ENCODE measurements around the gene AFDN.

AFDN gene

GRCh38 chr6:167872538-167873210 is 46.0 kb downstream of the AFDN start:
- DNase-seq (ENCODE audit: low read depth in 3 of 3) = no peak

DNA sequence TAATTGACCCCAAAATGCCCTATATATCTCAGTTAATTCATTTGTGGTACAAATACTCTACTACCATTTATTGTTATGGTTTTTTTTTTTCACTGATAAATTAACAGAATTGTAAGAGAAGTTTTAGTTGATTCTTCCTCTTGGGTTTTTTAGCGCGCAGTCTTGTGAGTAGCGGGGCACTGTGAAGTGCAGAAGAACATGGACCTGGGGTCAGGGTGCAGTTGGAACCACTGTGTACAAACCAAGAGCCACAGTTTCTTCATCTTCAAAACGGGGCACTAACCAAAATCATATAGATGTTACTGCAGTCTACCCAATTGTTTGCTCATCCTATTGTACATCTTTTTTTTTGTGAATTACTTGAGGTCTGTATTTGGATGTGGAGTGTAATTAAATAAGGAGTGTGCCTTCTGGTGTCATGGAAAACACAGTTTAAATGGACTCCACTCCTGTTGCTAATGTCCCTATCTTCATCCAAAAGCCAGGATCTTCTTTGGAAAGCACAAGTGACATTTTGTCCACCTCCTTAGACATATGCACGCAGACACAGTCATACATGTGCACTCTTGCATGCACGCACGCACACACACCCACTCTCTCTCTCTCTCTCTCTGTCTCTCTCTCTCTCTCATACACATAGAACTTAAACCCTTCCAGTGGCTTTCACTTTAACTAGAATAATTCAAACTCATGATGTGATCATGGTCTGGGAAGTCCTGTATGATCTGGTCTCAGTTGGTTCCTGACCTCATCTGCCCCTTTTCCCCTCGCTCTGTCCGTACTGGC is 51.5 kb downstream of the AFDN start:
- DNase-seq (ENCODE audit: low read depth in 3 of 3) = no peak

DNA sequence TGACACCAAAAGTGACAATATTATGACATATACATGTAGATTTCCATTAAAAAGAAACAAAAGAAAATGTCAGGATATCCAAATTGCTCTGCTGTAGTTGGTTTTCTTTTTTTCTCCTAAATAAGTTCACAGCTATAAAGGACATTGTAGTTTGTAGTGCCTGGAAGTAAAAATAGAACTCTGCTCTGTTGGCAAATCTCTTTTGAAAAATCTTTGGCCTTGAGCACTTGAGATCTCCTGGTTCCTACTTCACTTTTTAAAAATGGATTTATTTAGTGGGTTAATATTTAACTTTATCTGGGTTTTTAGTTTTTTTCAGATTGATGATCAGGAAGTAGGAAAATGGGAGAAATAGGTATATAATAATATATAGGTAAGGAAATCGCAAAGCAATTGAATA is 52.9 kb downstream of the AFDN start:
- no peak for DNase-seq (ENCODE audit: low read depth in 3 of 3)

- DNase-seq (ENCODE audit: low read depth in 3 of 3) = no peak
Measured at GRCh38 chr6:167881327-167881726, 54.6 kb downstream of the AFDN start.

GRCh38 chr6:167882244-167882643 is 55.5 kb downstream of the AFDN start:
- no peak for DNase-seq (ENCODE audit: low read depth in 3 of 3)

DNA sequence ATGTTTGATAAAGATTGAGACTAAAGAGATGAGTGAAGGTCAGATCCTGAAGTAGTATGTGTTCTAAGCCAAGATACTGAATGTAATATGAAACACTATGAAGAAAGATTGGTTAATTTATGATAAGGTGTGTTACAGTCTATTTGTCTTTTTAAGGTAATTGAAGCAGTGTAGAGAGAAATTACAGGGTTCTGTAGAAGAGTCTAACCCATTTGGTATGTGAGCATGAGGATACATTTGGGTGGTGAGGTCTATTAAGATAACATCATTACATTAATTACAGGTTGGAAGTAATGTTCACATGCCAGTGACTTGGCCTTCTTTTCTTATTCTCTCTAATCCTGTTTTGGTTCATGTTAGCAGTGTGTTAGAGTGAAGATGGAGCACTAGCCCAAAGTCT is 61.4 kb downstream of the AFDN start:
- DNase-seq (ENCODE audit: low read depth in 3 of 3) = no peak

DNA sequence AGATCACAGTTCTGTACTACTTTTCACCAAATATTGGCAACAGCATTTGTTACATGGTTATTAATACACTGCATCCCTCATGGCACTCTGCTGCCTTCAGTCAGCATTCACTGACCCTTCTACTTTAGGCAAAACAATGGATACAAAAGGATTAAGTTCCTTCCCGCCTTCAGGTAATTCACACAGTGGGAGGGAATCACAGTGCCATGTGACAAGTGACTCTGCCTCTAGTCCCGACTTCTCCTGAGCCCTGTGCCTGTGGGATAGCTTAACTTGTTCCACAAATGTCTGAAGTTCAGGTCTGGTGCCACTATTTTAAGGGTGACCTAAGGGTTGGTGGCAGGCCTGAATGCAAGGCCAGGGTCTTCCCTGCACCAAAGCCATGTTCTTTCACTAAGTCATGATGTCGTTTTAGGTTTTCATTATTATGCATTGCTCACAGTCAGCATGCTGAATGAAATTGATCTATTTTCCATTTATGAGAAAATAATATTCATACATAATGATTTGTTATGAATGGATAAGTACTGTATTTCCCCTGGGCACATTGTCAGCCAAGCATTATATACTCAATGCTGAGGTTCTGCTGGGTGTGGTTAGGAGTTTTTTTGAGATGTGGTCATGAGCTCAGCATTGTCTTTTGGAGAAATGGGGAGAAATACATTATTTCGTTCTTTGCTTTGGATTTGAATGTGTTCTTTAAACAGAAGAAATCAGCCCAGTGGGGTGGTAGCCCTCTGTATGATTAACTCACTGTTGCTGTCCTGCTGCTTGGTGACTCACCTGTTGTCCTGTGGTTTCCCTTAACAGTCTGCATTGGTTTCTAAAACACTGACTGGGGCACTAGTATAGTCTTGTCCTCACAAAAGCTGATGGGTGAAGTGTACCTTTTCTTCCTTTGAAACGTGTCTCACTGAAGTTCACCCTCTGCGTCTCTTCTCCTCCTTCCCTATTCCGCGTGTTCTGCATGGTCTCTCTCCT is 66.4 kb downstream of the AFDN start:
- no peak for DNase-seq (ENCODE audit: low read depth in 3 of 3)

- no peak for DNase-seq (ENCODE audit: low read depth in 3 of 3)
Measured at GRCh38 chr6:167894965-167895364, 68.3 kb downstream of the AFDN start.

- no peak for DNase-seq (ENCODE audit: low read depth in 3 of 3)
Measured at GRCh38 chr6:167896648-167897047, 69.9 kb downstream of the AFDN start.

- DNase-seq (ENCODE audit: low read depth in 3 of 3) = no peak
Measured at GRCh38 chr6:167898673-167899311, 72.1 kb downstream of the AFDN start.

DNA sequence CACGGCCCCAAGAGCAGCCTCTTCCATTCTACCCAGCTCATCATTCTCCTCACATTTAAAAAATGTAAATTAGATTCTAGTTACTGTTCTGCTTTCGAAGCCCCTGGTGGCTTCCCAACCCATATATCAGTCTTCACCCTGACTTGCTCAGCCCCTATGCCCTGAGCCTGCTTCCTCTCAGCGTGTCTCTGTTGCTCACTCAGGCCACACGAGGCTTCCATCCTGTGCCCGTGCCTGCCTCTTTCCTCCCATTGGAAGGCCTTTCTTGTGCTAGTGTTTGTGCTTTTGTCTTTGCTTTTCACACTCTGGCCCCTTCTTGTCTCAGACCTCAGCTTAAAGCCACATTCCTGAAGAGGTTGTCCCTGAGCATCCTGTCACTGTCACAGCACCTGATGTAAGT is 78.1 kb downstream of the AFDN start:
- DNase-seq (ENCODE audit: low read depth in 3 of 3) = no peak

DNA sequence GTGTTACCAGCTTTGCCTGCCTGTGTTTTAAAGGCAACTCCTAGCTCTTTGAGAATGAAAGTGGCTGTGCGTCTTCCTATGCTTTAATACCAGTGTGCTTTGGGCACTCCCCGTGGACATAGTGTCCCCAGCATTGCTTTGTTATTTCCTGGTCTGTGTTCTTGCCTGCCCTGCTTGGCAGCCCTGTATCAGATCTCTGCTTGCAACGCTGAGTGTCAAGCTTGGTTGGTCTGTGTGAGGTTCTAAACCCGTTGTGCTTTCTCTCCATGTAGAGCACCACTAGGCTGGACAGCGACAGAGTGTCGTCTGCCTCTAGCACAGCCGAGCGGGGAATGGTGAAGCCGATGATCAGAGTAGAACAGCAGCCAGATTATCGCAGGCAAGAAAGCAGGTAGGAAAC is 80.2 kb downstream of the AFDN start:
- DNase-seq (ENCODE audit: low read depth in 3 of 3) = no peak

- no peak for DNase-seq (ENCODE audit: low read depth in 3 of 3)
Measured at GRCh38 chr6:167907837-167908681, 81.3 kb downstream of the AFDN start.

DNA sequence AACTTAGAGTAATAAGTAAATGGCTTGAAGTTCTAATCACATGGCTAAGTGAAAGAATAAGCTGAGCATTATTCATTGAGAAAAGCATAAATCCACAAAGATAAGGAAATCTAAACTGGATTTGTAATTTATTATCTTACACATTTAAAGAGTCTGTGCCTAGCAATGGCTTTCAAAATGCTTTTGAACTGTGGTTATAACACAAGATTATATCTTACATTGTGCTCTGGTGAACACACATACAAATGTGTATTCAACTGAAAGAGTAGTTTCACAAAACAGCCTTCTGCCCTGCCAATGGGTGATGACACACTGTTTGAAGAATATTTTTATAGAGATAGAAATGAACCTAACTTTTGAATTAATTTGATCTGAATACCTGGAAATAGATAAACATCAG is 83.3 kb downstream of the AFDN start:
- DNase-seq (ENCODE audit: low read depth in 3 of 3) = no peak

GRCh38 chr6:167910652-167911051 is 83.9 kb downstream of the AFDN start:
- DNase-seq (ENCODE audit: low read depth in 3 of 3) = no peak

DNA sequence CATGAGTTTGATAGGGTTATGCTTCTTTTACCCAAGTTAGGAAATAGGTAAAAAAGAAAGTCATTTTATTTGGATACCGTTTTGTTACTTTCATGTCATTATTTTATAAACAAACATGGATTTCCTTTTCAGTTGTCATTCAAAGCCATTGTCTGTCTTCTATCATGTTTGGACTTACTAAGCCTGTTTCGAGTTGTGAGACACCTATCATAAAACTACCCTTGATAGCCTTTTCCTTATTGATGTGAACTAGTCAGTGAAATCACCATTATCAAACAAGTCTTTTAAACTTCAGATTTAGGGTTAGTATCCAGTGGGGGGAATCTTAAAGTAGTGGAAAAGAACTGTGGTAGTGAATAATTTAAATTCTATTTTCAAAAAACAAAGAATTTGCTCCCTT is 85.8 kb downstream of the AFDN start:
- no peak for DNase-seq (ENCODE audit: low read depth in 3 of 3)

DNA sequence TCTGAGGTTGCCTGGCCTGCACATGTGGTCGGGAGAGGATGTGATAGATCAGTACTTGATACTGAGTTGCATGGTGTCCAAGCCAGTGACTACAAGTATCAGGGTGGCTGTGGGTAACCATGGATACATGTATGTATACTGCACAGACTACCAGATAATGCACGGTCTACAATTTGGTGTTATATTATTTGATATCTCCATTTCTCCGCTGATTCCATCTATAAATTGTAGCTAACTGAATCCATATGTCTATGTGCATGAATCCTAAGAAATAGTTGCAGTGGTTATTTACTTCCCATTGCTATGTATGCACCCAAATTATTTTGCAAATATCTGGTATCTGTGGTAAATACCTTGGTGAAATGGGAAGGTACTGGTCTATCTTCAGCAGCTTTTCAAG is 87.0 kb downstream of the AFDN start:
- no peak for DNase-seq (ENCODE audit: low read depth in 3 of 3)

- no peak for DNase-seq (ENCODE audit: low read depth in 3 of 3)
Measured at GRCh38 chr6:167915139-167915538, 88.4 kb downstream of the AFDN start.

GRCh38 chr6:167917551-167918154 is 90.9 kb downstream of the AFDN start:
- DNase-seq (ENCODE audit: low read depth in 3 of 3) = no peak

DNA sequence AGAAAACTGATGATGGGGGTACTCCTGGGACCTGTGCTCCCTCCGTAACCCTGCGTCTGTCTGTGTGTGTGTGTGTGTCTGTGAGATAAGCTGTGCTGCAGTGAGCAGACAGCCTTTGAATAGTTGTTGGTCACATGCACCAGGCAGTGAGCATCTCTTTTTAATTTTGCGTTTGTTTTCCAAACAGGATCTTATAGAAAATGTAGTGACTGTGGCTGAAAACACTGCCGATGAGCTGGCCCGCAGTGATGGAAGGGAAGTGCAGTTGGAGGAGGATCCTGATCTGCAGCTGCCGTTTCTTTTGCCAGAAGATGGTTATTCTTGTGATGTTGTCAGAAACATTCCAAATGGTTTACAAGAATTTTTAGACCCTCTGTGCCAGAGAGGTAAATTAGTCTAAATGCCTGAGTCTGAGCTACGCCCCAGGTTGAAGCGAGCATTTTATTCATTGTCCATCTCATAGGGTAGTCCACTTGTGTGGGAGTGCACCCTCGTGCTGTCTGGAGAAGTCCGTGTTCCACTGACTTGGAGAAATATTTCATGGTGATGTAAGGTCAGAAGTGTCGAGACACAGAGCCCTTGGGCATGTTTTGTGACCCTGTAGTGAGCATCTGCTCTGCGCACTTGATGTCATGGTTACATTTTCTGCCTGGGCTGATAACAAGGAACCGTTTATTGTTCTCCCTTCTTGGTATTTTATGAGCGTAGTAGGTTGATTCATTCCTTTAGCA is 92.0 kb downstream of the AFDN start:
- no peak for DNase-seq (ENCODE audit: low read depth in 3 of 3)
